Amniotic stem cell (primary cell): Measurements from ENCODE around the gene WWOX.

Experiments
- DNase-seq: peaks from one replicate; lab custom pipeline; 2025; lab: John Stamatoyannopoulos, UW

The WWOX gene

GRCh38 chr16:79175286-79176057, 1076.0 kb downstream of the WWOX start:
- no peak for DNase-seq

DNA sequence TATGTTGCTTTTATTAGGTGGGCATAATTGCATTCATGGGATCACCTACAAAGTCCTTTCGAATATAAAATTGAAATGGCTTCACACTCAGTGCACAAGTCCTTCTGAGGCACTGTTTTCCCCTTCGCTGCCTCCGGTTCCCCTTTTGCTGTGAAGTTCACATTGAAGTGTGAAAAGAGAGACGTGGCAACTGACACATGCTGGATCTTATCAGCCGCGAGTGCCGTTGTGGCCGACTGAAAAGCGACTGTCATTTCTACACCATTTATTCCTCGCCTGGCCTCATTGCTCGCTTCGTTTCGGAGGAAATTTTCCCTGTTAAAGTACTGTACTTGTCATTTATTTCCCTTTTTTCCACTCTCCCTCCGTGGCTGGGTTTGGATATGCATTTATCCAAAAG, 1077.6 kb downstream of the WWOX start:
- no peak for DNase-seq

- DNase-seq: no peak
Measured at GRCh38 chr16:79181419-79181818, 1082.0 kb downstream of the WWOX start.

DNA sequence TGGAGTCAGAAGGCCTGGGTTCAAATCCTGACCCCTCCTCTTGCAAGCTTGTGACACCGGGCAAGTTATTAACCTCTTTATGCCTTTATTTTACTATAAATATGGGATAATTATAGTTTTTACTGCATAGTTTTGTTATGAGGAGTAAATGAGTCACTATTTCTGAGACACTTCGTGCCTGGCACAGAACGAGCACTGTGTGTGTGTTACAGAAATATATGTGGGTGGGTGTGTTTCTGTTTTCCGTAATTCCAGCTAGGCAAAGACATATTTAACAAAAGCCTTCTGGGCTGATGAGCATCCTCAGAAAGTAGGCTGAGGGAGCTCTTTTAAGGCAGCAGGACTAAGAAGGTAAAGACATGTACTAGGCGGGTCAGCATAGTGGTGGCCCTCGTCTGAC, 1083.2 kb downstream of the WWOX start:
- DNase-seq: no peak

DNA sequence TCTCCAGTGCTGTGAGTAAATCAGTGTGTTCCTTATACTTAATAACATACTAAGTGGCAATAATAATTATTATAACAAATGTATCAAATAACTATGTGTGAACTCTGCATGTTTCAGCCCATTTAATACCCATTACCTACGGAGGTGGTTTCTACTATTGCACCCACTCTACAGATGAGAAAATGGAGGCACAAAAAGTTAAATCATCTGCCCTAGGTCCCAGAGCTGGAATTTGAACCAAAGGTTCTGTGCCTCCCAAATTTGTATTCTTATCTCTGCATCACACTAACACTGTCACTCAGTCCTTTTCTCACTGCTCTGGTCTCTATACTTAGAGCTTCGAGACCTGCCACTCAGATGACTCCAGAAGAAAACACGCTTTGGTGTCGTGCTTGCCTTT, 1084.1 kb downstream of the WWOX start:
- DNase-seq: no peak

- DNase-seq: no peak
Measured at GRCh38 chr16:79184464-79185030, 1085.1 kb downstream of the WWOX start.

DNA sequence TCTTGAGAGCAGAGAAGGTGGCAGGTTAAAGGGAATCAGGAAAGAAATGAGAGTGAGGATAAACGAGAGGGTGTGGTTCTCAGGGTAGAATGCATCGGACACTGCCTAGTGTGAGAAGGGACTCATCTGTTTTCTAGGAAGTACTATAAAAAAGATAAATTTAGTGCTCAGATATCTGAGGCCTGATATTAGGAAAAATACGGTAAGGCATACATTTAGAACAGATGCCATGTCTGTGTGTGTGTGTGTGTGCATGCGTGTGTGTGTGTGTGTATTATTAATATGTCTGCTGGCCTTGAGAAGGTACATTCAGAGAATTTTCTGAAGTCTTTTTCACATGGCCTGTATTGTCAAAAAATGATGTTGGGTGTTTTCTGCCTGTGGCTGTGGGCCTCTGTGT, 1086.3 kb downstream of the WWOX start:
- no peak for DNase-seq

- no peak for DNase-seq
Measured at GRCh38 chr16:79186196-79186595, 1086.7 kb downstream of the WWOX start.

- DNase-seq: no peak
Measured at GRCh38 chr16:79188115-79188738, 1088.8 kb downstream of the WWOX start.

DNA sequence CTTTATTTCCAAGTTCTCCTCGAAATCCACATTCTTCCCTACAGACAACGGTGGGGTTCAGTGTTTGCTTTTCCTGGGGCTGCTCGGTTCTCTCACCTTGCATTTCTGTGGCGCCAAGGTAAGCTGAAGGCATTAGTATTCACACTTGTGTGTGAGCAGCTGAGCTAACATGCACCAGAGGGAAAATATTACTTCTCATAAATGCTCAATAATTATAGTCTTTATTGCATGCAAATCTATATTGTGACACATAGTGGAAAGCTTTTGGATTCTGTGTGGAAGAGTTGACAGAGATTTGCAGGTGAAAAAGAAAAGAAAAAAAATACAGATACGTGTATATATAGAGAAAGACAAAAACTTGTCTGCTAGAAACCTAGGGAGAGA, 1089.3 kb downstream of the WWOX start:
- no peak for DNase-seq

DNA sequence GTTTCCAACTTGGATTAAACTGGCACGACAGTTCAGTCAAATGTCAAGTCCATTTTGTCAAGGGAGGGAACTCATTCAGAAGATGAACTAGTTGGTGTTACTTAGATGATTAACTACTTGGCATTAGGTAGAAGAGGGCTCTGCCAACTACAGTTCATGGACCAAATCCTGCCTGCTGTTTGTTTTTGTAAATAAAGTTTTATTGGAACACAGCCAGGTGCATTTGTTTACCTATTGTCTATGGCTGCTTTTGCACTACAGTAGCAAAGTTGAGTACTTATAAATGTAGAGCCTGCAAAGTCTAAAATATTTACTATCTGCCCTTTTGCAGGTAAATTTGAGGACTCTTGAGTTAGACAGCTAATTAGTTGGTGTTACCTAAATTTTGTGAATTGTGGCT, 1091.1 kb downstream of the WWOX start:
- DNase-seq: no peak

DNA sequence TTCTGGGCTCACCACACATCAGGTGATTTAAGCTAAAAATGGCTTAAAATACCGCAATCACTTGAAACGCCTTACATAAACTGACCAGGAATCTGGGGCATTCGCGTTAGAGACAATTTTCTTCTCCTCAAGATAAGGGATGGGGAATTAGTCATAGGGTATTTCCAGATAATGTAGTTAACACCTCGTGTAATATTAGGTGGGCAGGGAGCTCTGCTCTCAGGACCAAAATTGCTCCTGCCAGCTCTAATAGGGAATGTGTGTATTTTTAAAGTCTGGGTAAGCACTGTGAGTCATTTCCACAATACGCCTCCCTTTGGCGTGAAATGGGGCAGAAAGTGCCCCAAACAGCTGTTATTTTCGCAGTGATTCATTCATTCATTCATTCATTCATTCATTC, 1092.5 kb downstream of the WWOX start:
- no peak for DNase-seq

- DNase-seq: no peak
Measured at GRCh38 chr16:79192904-79193303, 1093.5 kb downstream of the WWOX start.

DNA sequence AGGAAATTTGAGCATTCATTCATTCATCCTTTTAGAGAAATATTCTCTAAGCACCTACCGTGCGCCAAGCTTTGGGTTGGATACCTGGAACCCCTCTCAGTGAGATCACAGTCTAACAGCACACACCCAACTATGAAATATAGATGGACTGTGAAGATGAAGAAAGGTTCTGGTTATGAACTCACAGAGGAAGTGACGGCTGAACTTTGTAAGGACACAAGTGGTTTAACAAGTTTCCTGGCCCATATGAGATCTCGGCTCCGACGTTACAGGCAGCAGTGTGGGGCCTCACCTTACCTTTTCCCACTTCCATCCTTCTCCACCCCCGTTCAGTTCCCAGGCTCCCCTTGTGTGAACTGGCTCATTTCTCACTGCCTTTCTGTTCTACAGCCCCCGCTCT, 1094.8 kb downstream of the WWOX start:
- no peak for DNase-seq

GRCh38 chr16:79195938-79196337, 1096.5 kb downstream of the WWOX start:
- DNase-seq: no peak

- DNase-seq: no peak
Measured at GRCh38 chr16:79201436-79201835, 1102.0 kb downstream of the WWOX start.

DNA sequence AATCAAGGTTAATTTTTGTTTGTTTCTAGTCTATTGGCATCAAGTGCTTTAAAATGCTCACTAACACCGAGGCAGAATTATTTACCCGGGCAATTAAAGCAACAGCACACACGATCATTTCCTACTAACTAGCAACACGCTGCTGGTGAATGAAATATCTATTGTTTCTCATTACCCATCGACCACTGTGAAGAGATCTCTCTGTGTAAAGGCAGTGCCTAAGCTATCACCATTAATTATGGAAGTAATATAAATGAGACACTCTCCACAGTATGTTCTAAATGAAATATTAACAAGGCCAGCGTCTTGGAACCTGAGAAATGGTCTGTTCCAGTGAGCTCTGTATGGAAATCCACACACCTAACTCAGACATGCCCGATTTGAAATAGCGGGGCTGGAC, 1103.5 kb downstream of the WWOX start:
- no peak for DNase-seq

GRCh38 chr16:79204486-79204885, 1105.0 kb downstream of the WWOX start:
- DNase-seq: no peak

DNA sequence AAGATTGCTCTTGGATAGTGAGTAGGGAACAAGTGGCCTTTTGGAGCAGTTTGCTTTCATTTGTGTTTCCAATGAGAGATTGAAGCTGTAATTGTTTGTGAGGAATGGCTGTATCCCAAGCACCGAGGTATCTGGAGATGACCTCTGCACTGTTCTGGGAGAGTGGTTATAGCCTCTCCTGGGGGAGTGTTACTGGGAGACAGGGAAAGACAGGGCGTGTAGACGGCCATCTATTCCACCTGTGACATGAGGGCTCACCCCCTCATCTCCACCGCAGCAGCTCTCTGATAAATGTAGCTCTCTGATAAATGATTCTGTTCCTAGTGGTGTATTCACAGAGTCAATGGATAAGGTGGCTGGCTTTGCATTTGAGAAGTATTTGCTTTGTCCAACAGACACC, 1107.4 kb downstream of the WWOX start:
- DNase-seq: no peak

- DNase-seq: no peak
Measured at GRCh38 chr16:79209308-79209707, 1109.9 kb downstream of the WWOX start.

- DNase-seq: no peak
Measured at GRCh38 chr16:79210607-79211006, 1111.2 kb downstream of the WWOX start.

- no peak for DNase-seq
Measured at GRCh38 chr16:79211586-79211985, 1112.1 kb downstream of the WWOX start.

DNA sequence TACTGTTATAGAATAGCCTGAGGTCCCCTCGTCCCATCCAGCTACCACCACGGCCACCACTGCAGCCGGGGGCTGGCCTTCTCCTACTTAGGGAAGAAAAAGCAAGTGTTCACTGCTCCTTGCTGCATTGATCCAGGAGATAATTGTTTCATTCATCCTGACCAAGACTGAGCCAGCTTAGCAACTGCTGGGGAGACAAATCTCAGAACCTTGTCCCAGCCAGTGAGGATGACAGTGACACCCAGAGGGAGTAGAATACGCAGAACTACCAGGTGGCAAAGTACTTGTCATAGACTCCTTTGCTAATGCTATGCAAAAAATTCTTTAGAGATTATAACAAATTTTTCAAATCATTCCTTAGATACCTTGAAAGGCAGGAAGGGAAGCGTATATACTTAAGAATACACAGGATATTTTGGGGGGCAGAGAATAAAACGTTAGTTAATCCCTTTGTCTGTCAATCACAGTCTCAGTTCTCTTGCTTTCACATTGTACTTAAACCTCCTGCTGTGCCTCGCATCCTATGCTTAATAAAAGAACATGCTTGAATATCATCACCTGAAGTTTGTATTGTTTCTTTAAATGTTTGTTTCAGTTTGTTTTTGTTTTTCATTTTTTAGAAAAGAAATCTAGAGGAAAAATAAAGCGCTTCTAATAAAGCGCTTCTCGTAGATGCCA, 1112.8 kb downstream of the WWOX start:
- no peak for DNase-seq
